Measurements from ENCODE around the gene DNAL1.
"Not testable (repeated sequence)": the region's sequence is repeated elsewhere in the genome, so short reads cannot be mapped to it uniquely, and the experiment has no call there.

DNAL1 gene, protein sequence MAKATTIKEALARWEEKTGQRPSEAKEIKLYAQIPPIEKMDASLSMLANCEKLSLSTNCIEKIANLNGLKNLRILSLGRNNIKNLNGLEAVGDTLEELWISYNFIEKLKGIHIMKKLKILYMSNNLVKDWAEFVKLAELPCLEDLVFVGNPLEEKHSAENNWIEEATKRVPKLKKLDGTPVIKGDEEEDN

DNA sequence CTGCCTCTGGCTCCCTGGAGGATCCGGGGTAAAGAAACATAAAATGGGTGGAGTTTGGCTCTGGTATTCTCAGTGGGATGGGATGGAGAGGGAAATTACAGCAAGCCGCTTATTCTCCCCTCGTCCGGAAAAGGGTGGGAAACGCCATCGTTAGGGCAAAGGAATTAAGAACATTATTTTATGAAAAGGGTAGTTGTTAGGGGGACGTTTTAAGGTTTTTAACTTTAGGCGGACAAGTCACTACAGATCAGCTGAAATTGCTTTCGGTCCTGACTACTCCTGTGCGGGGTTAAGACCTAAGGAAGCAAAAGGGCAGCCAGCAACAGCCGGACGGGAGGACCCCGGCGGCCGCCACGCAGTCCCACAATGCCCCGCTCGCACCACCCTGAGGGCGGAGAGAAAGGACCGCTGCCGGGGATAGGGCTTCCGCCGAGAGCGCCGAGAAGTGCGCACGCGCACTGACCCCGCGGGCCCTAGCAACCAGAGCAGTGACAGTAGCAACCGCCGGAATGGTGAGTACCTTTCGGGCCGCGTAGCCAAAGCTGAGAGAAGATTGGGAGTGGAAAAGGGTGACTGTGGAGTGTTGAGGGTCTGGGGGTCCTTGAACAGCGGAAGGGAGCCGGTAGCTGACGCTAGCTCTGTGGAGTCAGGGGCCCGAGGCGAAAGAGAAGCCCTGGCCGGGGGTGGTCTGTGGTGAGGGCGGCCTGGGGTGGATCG is at the start of gene DNAL1:
TSS of gene DNAL1 (plus strand) at position 456 of the 717 bp plus-strand sequence. CDS start at position 510, 54 bp downstream.
- DNase-seq (ENCODE audit: low read depth in 1 of 2, low spot score in 1 of 2) = peak; percentile 77 to 89

DNA sequence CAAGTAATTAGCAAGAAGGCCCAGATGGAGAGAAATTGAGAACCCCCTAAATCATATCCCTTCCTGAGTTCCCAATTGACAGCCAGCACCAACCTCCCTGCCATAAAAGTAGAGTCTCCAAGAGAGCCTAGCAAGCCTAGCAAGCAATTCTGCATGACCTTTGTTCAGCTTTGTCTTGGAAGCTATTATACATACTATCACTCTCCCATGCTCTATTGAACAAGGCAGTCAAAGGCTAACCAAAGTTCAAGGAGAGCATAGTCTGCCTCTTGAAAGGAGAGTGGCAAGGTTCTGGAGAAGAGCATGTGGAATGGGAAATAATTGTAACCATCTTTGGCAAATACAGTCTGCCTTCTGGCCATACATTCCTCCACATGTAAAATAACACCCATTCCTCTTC is 45.3 kb upstream of the DNAL1 start:
- no peak for DNase-seq (ENCODE audit: low read depth in 1 of 2, low spot score in 1 of 2)

- DNase-seq (ENCODE audit: low read depth in 1 of 2, low spot score in 1 of 2) = no peak
Measured at GRCh38 chr14:73602994-73603393, 41.8 kb upstream of the DNAL1 start.

DNA sequence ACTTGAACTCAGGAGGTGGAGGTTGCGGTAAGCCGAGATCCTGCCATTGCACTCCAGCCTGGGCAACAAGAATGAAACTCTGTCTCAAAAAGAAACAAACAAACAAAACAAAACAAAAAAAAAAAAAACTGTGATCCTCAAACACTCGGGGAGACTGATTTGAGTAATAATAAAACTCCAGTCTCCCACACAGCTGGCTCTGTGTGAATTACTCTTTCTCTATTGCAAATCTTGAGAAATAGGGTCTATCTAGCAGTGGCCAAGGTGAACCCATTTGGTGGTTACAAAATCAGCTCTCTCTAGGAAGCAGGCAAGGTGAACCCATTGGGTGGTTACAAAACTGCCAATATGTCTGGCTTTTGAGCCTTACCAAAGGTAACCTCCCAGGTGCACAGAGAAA is 38.5 kb upstream of the DNAL1 start:
- DNase-seq (ENCODE audit: low read depth in 1 of 2, low spot score in 1 of 2) = no peak

DNA sequence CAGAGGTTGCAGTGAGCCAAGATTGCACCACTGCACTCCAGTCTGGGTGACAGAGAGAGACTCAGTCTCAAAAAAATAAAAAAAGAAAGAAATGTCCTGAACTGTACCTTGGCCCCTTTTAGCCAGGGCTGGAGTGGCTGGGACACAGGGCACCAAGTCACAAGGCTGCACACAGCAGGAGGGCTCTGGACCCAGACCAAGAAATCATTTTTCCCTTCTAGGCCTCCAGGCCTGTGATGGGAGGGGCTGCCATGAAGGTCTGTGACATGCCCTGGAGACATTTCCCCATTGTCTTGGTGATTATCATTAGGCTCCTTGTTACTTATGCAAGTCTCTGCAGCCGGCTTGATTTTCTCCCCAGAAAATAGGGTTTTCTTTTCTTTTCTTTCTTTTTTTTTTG is 37.5 kb upstream of the DNAL1 start:
- DNase-seq (ENCODE audit: low read depth in 1 of 2, low spot score in 1 of 2) = no peak

- DNase-seq (ENCODE audit: low read depth in 1 of 2, low spot score in 1 of 2) = no peak
Measured at GRCh38 chr14:73610687-73611086, 34.1 kb upstream of the DNAL1 start.

GRCh38 chr14:73612339-73613045 is 32.3 kb upstream of the DNAL1 start, which contains the start of gene ACOT6:
Gene ACOT6, plus strand, starts transcription at chr14:73612517. Its CDS starts 55 bp downstream, at chr14:73612572.
- peak; percentile 33 to 45 for DNase-seq (ENCODE audit: low read depth in 1 of 2, low spot score in 1 of 2)

DNA sequence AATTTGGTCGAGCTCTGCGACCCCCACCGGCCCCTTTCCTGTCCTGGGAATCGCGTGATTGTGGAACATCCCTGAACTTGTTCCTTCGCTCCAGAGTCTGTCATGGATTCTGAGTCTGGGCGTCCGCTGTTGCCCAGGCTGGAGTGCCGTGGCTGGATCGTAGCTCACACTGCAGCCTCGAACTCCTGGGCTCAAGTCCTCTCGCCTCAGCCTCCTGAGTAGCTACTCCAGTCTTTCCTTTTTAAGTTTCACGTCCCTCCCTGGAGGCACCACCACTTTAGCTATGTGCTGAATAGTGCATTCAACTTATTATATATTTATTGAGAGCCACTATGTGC is 31.8 kb upstream of the DNAL1 start:
- DNase-seq (ENCODE audit: low read depth in 1 of 2, low spot score in 1 of 2) = no peak

GRCh38 chr14:73613419-73613963 is 31.3 kb upstream of the DNAL1 start:
- no peak for DNase-seq (ENCODE audit: low read depth in 1 of 2, low spot score in 1 of 2)

GRCh38 chr14:73616831-73617230 is 28.0 kb upstream of the DNAL1 start:
- DNase-seq (ENCODE audit: low read depth in 1 of 2, low spot score in 1 of 2) = no peak

GRCh38 chr14:73619524-73619923 is 25.3 kb upstream of the DNAL1 start:
- DNase-seq (ENCODE audit: low read depth in 1 of 2, low spot score in 1 of 2) = no peak

DNA sequence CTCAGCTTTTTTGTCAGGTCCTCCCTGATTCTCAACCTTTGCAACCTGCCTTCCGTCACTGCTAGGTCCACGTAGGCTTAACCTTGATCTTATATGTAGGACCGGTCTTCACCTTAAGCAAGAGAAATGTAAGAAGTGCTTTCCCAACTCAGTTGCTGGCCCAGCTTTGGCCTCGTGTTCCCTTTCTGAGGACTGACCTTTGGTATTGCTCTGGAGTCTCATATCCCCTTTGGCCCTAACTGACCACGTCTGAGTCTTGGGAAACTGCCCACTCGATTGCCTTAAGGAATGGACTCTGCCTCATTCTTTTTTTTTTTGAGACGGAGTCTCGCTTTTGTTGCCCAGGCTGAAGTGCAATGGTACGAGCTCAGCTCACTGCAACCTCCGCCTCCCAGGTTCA is 24.5 kb upstream of the DNAL1 start:
- DNase-seq (ENCODE audit: low read depth in 1 of 2, low spot score in 1 of 2) = no peak

GRCh38 chr14:73623504-73624054 is 21.2 kb upstream of the DNAL1 start:
- no peak for DNase-seq (ENCODE audit: low read depth in 1 of 2, low spot score in 1 of 2)

GRCh38 chr14:73625706-73626105 is 19.1 kb upstream of the DNAL1 start:
- DNase-seq (ENCODE audit: low read depth in 1 of 2, low spot score in 1 of 2) = no peak

- no peak for DNase-seq (ENCODE audit: low read depth in 1 of 2, low spot score in 1 of 2)
Measured at GRCh38 chr14:73627151-73627558, 17.6 kb upstream of the DNAL1 start.

DNA sequence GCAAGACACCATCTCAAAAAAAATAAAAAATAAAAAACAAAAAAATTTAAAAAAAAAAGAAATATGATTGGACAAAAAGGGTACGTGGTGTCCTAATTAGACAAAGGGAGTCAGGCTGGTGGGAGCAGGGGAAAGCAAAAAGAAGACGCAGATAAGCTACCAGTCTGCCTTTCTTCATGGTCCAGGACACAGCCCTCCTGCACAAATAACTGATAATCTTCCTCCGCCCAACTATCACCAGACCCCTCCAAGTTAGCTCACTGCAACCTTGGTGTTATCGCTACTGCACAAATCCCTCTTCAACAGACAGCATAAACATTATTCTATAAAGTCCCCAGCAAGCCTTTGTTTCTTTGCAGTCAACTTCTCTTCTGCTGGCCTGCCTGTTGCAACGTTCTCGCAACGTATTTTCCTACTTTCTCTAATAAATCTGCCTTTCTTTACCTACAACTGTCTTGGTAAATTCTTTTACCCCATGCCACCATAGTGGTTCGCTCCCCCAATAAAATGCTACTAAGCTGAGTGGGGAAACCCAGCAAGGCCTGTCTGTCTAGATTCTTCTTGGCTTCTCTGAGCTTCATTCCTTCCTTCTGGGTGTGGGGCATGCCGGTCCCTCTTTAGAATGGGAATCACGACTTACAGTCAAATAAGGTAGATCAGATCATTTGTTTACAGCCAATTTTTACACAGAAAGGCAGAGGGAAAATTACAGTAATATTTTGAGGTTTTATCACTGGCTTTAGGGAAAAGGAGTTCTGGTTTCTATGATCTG is 14.6 kb upstream of the DNAL1 start:
- DNase-seq (ENCODE audit: low read depth in 1 of 2, low spot score in 1 of 2) = no peak

GRCh38 chr14:73633116-73634010 is 11.4 kb upstream of the DNAL1 start:
- peak; percentile 21 to 46 for DNase-seq (ENCODE audit: low read depth in 1 of 2, low spot score in 1 of 2)

DNA sequence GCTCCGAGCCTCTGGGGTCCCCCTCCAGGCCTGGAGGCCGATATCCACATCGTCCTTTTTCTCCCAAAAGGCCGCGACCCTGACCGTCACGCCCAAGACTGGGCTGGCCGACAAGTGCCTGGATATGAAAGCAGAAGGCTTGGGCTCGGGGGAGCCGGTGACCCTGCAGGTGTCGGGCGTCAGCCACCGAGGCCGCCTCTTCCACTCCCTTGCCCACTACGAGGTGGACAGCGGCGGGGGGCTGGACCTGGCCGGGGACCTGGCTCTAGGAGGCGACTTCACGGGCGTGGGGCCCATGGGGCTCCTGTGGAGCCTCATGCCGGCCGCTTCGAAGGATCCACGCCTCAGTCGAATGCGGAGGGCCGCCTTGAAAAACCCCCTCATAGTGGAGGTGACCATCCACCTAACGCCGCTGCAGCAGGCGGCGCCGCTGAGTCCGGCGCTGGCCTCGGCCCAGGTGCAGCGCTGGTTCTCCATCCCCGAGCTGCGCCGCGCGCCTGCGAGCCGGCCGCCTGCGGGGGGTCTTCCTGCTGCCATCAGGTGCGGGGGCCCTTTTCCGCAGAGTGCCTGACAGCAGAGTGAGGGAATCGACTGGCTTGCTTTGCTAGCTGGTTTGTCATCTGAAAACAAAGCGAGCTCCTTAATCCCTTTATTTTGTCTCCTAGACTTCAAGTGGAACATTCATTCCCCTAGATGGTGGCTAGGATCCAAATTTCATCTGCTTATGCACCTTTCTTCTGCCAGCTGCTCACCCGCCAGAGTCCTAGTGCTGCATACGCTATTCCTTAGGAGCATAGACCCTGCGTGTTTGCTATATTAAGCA is 10.6 kb upstream of the DNAL1 start:
- DNase-seq (ENCODE audit: low read depth in 1 of 2, low spot score in 1 of 2) = no peak

DNA sequence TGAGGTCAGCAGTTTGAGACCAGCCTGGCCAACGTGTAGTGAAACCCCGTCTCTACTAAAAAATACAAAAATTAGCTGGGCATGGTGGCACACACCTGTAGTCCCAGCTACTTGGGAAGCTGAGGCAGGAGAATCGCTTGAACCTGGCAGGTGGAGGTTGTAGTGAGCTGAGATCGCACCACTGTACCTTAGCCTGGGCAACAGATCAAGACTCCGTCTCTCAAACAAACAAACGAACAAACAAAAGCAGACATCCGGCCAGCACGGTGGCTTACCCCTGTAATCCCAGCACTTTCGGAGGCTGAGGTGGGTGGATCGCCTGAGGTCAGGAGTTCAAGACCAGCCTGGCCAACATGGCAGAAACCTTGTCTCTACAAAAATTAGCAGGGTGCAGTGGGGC is 8.4 kb upstream of the DNAL1 start:
- not testable (repeated sequence) for DNase-seq (ENCODE audit: low read depth in 1 of 2, low spot score in 1 of 2)
